Testis (tissue), 3 donors: ENCODE measurements around the gene OSBPL8. TPM values are rescaled to one million over a fixed set of nuclear protein-coding genes. Genes with fewer than 3 reads are reported as not detected.

Source experiments
- DNase-seq: peaks from one replicate; pipeline ENCODE4 v3.0.0-alpha.2; 2019
- H3K27ac ChIP-seq, 2 donors: fragments of 200-600 bp; sonication (generic); one replicate each; pipeline ENCODE4 v1.5.1; 2019
- H3K27me3 ChIP-seq: fragments of 200-600 bp; sonication (generic); one replicate; pipeline ENCODE4 v1.5.1; 2019
- H3K36me3 ChIP-seq: fragments of 200-600 bp; sonication (generic); one replicate; pipeline ENCODE4 v1.5.1; 2017; ENCODE audit warnings: low read depth; ENCODE audit errors: missing control alignments
- H3K4me1 ChIP-seq: fragments of 200-600 bp; sonication (generic); one replicate; pipeline ENCODE4 v1.5.1; 2019
- H3K4me3 ChIP-seq, 2 donors: fragments of 200-600 bp; sonication (generic); one replicate each; pipeline ENCODE4 v1.5.1; 2017 to 2019
- H3K9me3 ChIP-seq: fragments of 200-600 bp; sonication (generic); one replicate; pipeline ENCODE4 v1.5.1; 2017
- CTCF ChIP-seq, 3 experiments: fragments of 450-650 bp in 2 of 3; fragments of 200-600 bp in 1 of 3; sonication (generic) in 1 of 3; IDR thresholded peaks; one replicate each; pipeline ENCODE4 v1.5.1; 2016 to 2019; ENCODE audit warnings: antibody characterized with exemption in 3 of 3, mild to moderate bottlenecking in 2 of 3, moderate library complexity in 1 of 3
- POLR2A ChIP-seq: fragments of 450-650 bp; IDR thresholded peaks from one replicate; pipeline ENCODE4 v1.6.1; 2017; ENCODE audit warnings: antibody characterized with exemption, mild to moderate bottlenecking, moderate library complexity
- WGBS, 2 donors: methylation state at CpG; one replicate each; pipeline ENCODE4 v1.1.5; 2018; 5-methylcytosine and 5-hydroxymethylcytosine counted together
- intact Hi-C: fragments of 100-400 bp; cut with DNase I; formaldehyde crosslinking; loops from one replicate; pipeline ENCODE4 v1.15.1; 2023; ENCODE audit warnings: low total_unique reads
- polyA plus RNA-seq: library from polyadenylated mRNA; stranded (reverse); fragments of 350-450 nt; fragmentation: Illumina TruSeq; extraction: RNeasy Lipid Tissue Mini Kit (QIAGEN cat#74804); gene quantifications from one replicate; pipeline ENCODE4 v1.2.3, GENCODE V29; 2014; ENCODE audit warnings: low read depth, low replicate concordance; ENCODE audit not compliant: insufficient read depth
- total RNA-seq, 2 donors: library from RNA; depleted of rRNA; stranded (reverse); fragments of >200 nt; gene quantifications; one replicate each; pipeline ENCODE4 v1.2.3, GENCODE V29; 2016

Gene OSBPL8
- total and polyA plus RNA-seq, 3 donors from 2014 or later, result 19.1 to 77.5 (median 64.3) TPM

- no peak overlapping the region for H3K27ac ChIP-seq
- H3K9me3 ChIP-seq, result no peaks in the 10 kb centered on the region
- intact Hi-C loops, result no loop called here
- H3K4me3 ChIP-seq, result no peak overlapping the region
- H3K4me1 ChIP-seq, result no peaks in the 10 kb centered on the region
- no peak for DNase-seq
- WGBS, 2 donors, result 75 to 91% methylated on average over 3 of the region's 3 CpGs
- TF ChIP-seq POLR2A (no peak), CTCF (IDR thresholded peaks at IDR 0.05) (no peak)
- H3K36me3 ChIP-seq, result no peaks in the 10 kb centered on the region
- no peaks in the 10 kb centered on the region for H3K27me3 ChIP-seq
These were observed 247.8 kb downstream of the OSBPL8 start for GRCh38 chr12:76311796-76312195.

DNA sequence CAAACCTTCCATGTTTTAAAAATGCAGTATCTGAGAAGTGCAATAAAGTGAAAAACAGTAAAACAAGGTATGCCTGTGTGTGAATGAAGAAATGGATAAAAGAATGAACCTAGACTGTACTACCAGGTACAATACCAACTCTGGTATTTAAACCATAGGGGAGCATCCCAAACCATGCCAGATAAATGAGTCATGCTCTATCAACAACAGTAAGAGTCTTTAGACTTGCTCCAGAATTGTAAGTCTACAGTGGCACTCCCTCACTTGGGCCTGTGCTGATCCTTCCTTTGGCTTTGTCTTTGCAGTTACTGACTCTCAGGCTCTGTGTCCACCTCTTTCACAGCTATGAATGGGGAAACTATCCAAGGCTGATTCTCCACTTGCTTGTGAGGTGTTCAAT lies 249.5 kb downstream of the OSBPL8 start:
- Histone ChIP-seq H3K36me3 (no peaks in the 10 kb centered on the region), H3K9me3 (no peaks in the 10 kb centered on the region), H3K27ac (no peak overlapping the region), H3K4me3 (no peak overlapping the region), H3K27me3 (no peaks in the 10 kb centered on the region), H3K4me1 (no peaks in the 10 kb centered on the region)
- TF ChIP-seq POLR2A, result no peak
- TF ChIP-seq CTCF (IDR thresholded peaks at IDR 0.05), result no peak
- intact Hi-C loops, result no loop called here
- no peak for DNase-seq

GRCh38 chr12:76308866-76309265 lies 250.7 kb downstream of the OSBPL8 start:
- intact Hi-C loops, result no loop called here
- H3K36me3 ChIP-seq, result no peaks in the 10 kb centered on the region
- no peak overlapping the region for H3K27ac ChIP-seq

DNA sequence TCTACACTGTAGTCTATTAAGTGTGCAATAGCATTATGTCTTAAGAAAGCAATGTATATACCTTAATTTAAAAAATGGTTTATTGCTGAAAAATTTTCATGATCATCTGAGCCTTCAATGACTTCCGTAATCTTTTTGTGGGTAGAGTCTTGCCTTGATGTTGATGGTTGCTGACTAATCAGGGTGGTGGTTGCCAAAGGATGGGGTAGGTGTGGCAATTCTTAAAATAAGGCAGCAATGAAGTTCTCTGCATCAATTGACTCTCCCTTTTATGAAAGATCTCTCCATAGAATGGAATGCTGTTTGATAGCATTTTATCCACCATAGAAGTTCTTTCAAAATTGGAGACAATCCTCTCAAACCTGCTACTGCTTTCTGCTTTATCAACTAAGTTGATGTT lies 252.5 kb downstream of the OSBPL8 start:
- 86 to 98% methylated on average over 1 of the region's 1 CpG for WGBS, 2 donors
- TF ChIP-seq CTCF (IDR thresholded peaks at IDR 0.05) (no peak), POLR2A (no peak)
- intact Hi-C loops, result no loop called here
- Histone ChIP-seq H3K36me3 (no peaks in the 10 kb centered on the region), H3K4me3 (no peak overlapping the region), H3K4me1 (no peaks in the 10 kb centered on the region), H3K27ac (no peak overlapping the region), H3K27me3 (no peaks in the 10 kb centered on the region), H3K9me3 (no peaks in the 10 kb centered on the region)
- no peak for DNase-seq

More at GRCh38 chr12:76308866-76309265, 250.7 kb downstream of the OSBPL8 start:
- Histone ChIP-seq H3K9me3 (no peaks in the 10 kb centered on the region), H3K4me1 (no peaks in the 10 kb centered on the region), H3K4me3 (no peak overlapping the region), H3K27me3 (no peaks in the 10 kb centered on the region)
- no peak for DNase-seq
- 61 to 67% methylated on average over 3 of the region's 3 CpGs for WGBS, 2 donors
- TF ChIP-seq POLR2A, result no peak
- no peak for TF ChIP-seq CTCF (IDR thresholded peaks at IDR 0.05)

- no peaks in the 10 kb centered on the region for H3K27me3 ChIP-seq
- intact Hi-C loops, result no loop called here
- no peak overlapping the region for H3K4me3 ChIP-seq
- H3K36me3 ChIP-seq, result no peaks in the 10 kb centered on the region
- H3K9me3 ChIP-seq, result no peaks in the 10 kb centered on the region
- TF ChIP-seq POLR2A (no peak), CTCF (IDR thresholded peaks at IDR 0.05) (no peak)
- DNase-seq, result no peak
- H3K4me1 ChIP-seq, result no peaks in the 10 kb centered on the region
- no peak overlapping the region for H3K27ac ChIP-seq
- WGBS, 2 donors, result 91 to 93% methylated on average over 6 of the region's 6 CpGs
These were observed 255.5 kb downstream of the OSBPL8 start for GRCh38 chr12:76303989-76304460.
